GM21381 (cell line): ENCODE results near the gene TAP2.

Source experiments
- ATAC-seq: cut with Tn5 transposase; IDR thresholded peaks from one replicate; pipeline ENCODE4 v1.9.1; 2021; ENCODE audit warnings: mild to moderate bottlenecking, moderate library complexity; ENCODE audit not compliant: unreplicated experiment

The TAP2 gene

DNA sequence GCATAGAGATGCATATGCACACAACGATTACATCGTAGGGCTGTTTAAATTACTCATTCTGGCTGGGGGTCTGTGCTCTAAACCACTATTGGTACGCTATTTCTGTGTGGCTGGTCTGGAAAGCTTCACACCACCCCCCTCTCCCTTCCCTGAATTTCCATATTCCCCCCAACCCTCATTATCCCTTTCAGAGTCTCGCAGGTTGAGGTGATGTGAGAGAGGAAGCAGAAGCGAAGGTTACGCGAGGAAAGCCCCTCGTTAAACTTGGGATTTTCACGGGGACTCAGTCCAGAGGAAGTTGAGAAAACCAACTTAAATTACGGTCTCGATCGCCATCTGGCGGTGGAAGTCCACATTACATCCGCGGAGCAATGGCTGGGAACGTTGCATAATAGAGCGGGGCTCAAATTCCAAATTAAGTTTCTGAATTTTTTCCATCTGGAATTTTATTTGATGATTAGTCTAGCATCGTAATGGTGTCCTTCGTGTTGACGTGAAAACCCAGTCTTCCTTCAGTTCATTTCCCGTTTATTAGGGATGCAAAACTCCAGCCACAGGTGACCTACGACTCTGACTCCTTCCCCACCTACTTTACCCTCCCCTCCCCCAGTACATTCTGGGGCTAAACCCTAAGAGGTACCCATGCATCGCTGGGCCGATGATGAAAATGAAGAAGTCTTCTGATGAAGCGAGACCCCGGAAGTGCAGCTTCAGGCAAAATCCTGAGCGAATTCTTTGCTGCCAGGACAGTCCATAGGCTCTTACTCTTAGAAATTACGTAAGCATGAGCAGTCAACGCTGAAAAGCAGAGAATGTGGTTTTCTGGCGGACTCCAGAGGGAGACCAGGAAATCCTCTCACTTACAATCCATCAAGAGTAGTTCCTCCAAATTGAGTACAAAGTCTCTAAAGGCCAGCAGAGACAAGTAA, 41.4 kb downstream of the TAP2 start:
- peak; percentile 51 for ATAC-seq

DNA sequence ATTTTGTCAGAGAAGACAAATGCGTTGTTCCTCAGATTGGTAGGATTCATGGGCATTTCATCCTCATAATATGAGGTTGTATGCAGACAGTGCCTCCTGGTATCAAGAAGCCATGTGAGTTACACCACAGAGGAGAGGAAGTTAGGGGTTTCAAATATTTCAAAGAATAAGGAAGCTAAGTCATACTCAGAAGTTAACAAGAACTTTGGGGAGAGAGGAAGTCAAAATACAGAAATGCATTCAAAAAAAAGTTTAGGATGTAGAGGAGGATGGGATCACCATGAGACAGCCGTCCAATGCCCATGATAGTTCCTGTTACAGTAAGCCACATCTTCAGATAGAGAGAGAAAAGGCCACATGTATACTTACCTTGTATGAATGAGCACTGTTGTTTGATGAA, 44.0 kb downstream of the TAP2 start:
- ATAC-seq = no peak

GRCh38 chr6:32792901-32793435, 45.6 kb downstream of the TAP2 start:
- ATAC-seq = no peak

GRCh38 chr6:32790306-32790705, 48.2 kb downstream of the TAP2 start:
- no peak for ATAC-seq
